Inflammatory macrophage treated with lipopolysaccharide for 4 hours (primary cell): ENCODE results near the gene LPA.

ENCODE experiments used
- DNase-seq: peaks from one replicate; pipeline ENCODE4 v3.0.0-alpha.2; 2020

The LPA gene

DNA sequence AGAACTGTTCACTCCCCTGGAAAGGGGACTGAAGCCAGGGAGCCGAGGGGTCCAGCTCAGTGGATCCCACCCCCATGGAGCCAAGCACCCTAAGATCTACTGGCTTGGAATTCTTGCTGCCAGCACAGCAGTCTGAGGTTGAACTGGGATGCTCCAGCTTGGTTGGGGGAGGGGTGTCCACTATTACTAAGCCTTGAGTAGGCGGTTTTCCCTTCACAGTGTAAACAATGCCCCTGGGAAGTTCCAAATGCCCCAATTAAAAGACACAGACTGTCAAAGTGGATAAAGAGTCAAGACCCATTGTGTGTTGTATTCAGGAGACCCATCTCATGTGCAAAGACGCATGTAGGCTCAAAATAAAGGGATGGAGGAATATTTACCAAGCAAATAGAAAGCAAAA, 150.2 kb downstream of the LPA start:
- DNase-seq = no peak

DNA sequence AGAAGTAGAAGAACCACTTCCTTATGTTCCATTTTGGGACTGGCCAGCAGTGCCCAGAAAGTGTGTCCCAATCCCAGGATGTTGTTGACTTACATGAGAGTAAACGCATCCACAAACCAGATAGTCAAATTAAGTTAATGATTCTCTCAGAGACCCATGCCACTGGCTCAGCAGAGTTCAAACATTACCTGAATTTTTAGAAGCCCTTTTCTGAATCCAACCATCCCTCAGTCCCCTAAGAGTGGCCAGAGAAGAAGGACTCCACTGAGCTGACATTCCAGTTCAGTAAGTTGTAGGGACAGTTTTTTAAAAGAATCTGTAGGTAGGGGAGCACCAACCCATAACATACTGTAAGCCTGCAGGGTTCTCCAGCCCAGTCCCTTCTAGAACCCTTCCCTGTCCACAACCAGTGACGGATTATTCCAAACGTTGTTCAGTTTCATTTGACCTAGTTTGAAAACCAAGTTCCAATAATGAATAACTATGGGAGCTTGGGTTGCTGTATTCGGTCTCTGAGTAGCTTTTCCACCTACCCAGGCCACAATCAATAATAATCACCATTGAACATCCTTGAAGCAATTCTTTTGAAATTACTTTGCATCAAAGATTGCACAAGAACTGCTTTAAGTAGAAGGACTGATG, 153.0 kb downstream of the LPA start:
- DNase-seq = no peak

DNA sequence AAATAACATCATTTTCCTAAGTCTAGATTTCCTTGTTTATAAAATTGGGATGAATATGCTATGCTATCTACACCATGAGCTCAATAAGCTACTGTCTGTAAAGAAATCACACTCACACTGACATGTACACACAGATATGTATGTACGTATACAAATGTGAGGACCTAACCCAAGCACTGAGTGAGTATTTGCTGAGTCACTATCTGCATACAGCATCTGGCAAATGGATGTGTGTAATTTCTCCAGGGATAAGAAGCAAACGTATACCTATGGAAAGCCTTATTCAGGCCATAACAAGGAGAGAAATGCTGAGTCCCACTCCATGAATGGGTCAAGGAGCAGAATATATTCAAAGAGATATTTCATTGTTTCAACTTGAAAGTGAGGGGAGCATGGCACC, 153.9 kb downstream of the LPA start:
- DNase-seq = no peak

GRCh38 chr6:160509610-160510009, 154.5 kb downstream of the LPA start:
- no peak for DNase-seq

- no peak for DNase-seq
Observed at GRCh38 chr6:160508599-160508998, 155.5 kb downstream of the LPA start.

DNA sequence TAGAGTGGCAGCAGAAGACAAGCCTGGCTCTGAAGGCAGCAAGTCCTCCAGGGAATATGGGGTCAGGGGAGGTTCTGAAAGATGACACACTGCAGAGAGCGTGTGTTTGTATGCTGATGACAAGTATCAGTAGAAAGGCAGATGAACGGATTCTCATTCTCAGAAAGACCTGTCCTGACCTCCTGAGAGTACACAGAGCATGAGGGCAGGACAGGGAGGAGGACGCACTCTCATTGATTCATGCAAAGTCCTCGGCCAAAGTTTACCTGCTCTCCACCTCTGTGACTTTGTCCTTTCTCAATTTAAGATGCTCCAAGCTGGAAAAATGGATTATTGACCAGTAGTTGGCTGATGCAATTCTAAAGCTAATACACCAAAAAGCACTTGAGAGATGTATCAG, 156.7 kb downstream of the LPA start:
- DNase-seq = no peak

DNA sequence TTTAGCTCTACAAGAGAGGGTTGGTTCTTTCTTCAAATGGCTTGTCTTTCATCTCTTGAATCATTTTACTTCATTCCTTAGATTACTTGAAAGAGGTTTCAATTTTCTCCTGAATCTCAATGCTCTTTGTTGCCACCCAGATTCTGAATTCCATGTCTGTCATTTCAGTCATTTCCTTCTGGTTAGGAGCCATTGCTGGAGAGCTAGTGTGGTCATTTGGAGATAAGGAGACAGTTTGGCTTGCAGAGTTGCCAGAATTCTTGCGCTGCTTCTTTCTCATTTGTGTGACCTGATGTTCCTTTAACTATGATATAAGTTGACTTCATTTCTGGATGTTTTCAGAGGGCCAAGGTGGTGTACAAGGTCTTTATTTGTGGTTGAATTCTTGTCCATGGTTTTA, 158.1 kb downstream of the LPA start:
- no peak for DNase-seq

DNA sequence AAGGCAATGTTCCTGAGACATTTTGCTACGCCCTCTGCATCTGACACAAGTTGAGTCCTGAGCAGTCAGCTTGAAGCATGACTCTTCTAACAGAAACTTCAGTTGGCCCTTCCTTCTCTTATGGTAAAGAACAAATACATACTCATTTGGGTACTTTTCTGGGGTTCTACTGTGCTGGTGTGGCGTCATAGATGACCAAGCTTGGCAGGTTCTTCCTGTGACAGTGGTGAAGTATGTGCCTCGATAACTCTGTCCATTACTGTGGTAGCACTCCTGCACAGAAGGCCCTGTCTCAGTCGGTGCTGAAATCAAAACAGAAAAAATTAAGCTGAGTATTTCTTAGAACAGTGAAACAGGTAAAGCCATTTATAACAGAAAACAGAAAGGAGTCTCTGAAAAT, 163.4 kb downstream of the LPA start:
- no peak for DNase-seq

DNA sequence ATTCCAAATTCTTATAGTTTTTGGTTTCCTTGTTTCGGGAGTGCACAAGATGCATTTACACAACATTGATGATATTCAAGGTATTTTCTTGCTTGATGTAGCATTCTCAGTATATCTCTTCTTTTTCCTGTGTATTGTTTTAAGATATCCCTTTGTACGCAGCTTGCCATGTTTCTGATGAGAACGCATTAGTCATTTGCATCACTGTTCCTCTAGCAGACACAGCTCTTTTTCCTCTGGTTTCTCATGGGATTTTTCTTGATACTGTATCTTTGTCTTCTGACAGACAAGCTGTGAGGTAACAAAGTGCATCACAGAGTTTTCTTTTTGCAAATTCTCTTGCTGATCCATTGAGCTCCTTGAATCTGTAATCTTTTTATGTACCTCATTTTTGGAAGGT, 169.5 kb downstream of the LPA start:
- DNase-seq = no peak

- no peak for DNase-seq
Observed at GRCh38 chr6:160489091-160489490, 175.0 kb downstream of the LPA start.

DNA sequence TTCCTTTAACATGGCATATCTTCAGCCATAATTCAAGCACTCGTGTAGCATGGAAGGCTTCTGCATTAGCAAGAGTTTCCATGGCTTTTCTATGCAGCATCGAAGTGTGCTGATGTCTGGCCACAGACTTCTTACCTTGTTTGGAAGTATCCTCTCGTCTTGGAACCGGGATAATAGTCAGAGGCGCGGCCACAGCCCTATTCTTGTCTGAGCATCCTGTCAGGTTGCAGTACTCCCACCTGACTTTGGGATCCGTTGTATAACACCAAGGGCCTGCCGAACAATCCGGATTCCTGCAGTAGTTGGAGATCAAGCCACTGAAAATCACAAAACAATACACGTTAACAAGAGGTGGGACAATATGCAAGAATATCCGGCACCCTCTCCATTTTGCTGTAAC, 177.0 kb downstream of the LPA start:
- no peak for DNase-seq
